DMS153 (cell line): ENCODE data around the gene AQP2.
"Not testable (repeated sequence)": the region's sequence is repeated elsewhere in the genome, so short reads cannot be mapped to it uniquely, and the experiment has no call there.

Experiments
- DNase-seq: peaks from one replicate; lab custom pipeline; 2025; lab: John Stamatoyannopoulos, UW

Gene AQP2

GRCh38 chr12:49969651-49970429 is 19.3 kb downstream of the AQP2 start:
- no peak for DNase-seq

DNA sequence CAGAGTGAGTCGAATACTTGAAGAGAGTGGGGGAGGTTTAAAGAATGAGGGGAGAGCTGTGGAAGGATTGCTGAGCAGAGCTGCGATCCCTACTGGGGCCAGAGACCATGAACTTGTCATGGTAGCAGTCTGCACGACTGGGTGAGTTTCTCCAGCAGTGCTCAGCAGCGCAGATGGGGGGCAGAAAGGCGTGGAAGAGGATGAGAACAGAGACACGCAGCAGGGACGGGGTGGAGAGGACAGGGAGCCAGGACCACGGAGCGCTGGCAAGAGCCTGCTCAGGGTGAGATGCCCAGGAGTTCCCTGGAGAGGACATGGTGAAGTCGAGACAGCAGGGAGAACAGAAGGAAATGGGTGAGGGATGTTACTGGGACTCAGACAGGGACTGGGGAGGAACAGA is 20.1 kb downstream of the AQP2 start:
- no peak for DNase-seq

- DNase-seq: no peak
Observed at GRCh38 chr12:49971141-49971540, 20.6 kb downstream of the AQP2 start.

- DNase-seq: no peak
Observed at GRCh38 chr12:49972129-49972528, 21.6 kb downstream of the AQP2 start.

GRCh38 chr12:49972641-49973360 is 22.3 kb downstream of the AQP2 start, which contains the start of gene AQP6:
AQP6 (plus strand) TSS chr12:49972947; CDS start chr12:49973174, 227 bp downstream.
- no peak for DNase-seq

DNA sequence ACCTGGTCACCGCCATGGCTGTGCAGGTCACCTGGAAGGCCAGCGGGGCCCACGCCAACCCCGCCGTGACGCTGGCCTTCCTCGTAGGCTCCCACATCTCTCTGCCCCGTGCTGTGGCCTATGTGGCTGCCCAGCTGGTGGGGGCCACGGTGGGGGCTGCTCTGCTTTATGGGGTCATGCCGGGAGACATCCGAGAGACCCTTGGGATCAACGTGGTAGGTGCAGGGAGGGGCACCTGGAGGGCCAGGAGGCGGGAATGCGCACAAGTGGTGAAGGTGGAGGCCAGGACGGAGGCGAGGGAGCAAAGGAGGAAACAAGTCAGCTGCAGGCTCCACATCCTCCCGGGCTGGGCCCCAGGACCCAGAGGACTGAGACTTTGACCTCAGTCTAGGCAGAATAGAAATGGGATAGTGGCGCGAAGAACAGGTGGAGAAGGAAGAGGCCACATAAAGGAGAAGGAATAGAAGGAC is 22.9 kb downstream of the AQP2 start:
- no peak for DNase-seq

DNA sequence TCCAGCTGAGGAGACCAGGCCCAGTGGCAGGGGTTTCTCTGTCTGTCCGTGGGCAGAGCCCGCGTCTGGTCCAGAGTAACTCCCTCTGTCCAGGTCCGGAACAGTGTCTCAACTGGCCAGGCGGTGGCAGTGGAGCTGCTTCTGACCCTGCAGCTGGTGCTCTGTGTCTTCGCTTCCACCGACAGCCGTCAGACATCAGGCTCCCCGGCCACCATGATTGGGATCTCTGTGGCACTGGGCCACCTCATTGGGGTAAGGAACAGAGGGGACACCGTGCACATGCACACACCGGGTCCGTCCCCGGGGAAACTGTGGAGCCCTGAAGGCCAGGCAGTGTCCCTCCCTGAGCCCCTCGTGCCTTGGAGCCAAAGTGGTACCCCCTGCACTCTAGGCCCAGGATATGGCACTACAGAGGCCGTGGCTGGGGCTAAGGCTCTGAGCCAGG is 23.7 kb downstream of the AQP2 start:
- no peak for DNase-seq

GRCh38 chr12:49974677-49975317 is 24.3 kb downstream of the AQP2 start:
- DNase-seq: no peak

- DNase-seq: no peak
Observed at GRCh38 chr12:49975318-49975761, 24.8 kb downstream of the AQP2 start.

- no peak for DNase-seq
Observed at GRCh38 chr12:49976557-49976956, 26.0 kb downstream of the AQP2 start.

DNA sequence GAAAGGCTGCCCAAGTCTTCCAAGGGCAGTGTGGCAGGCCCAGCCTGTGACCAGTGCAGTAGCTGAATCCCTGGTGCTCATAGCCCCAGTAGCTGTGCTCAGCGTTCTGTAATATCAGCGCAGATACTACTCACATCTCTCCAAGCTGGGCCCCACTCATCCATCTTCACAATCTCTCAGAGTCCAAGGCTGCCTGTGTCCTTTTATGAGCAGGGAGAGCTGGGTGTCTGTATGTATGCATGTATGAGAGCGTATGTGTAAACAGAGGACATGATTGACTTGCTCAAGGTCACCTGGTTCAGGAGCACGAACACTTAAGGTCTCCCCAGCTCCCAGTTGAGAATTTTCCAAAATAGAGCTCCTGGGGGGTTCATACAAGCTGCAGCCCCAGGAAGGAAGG is 27.6 kb downstream of the AQP2 start:
- no peak for DNase-seq

DNA sequence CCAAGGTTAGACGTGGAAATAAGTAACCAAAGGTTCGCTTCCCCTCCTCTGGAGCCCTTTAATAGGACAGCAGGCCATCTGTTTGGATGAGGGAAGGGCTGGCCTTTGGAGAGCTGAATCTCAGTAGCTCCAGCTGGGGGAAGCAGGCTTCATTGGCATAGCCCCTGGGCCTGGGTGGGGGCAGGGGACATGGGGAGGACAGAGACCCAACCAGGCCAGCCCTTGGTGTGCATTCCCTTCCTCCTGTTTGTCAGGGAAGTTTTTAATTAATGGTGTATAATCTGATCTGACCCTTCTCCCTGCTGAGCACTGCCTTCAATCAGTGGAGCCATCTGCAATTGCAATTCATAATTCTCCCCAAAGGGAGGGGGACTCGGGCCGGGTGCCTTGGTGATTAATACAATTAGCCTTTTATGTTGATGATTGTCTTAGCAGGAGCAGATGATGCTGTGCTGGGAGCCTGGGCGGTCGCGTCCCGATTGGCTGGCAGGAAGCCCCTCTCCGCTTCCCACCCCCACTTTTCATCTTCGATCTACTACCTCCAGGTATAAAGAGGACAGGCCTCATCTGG is 28.6 kb downstream of the AQP2 start:
- DNase-seq: no peak

DNA sequence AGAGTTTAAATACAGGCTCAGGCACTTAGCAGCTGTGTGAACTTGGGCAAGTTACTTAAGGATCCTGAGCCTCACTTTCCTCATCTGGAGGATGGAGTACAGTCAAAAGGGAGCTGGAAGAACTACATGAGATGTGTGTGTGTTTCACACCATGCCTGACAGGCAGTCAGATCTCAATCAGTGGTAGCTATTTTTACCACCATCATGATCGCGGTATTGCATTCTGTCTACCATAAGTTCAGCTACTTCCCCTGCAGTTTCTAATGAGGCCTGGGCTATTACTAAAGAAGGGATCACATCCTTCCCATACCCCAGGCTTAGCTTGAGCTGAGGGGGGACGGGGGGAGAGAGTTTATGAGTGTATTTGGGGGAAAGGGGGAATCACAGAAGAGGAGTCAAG is 29.3 kb downstream of the AQP2 start:
- DNase-seq: no peak

DNA sequence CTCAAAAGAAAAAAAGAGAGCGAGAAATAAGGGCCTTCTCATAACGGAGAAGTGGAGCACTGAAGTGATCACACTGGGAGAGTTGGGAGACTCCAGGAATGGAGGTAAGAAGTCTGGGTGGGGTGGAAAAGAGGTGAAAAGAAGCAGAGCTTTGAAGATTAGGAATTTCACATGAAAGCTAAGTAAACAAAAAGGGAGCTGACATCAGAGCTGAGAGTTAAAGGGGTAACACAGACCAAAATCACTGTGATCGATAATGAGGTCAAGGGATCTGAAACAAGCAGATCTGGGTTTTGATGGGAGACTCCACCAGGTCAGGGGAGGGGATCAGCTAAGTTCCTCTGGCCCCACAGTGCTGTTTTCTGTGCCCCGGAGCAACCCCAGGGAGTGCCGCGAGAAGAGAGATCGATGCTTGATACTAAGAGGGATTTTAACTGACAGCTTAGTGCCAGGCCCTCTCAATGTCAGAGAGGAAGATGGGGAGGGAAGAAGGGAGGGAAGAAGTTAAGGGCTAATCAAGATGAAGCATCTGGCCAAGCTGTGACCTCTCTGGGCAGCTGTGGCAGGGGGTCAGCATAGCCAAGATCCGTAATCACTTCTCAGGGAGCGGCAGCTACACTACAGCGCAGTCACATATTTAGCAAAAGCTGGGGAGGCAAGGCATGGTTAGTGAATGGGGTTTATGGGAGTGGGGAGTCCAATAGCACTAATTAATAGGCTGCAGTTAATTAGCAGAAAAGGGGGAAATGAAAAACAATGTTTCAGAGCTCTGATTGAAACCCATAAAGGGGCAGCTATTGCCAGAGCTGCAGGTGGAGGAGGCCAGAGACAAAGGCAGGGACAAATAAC is 30.2 kb downstream of the AQP2 start:
- DNase-seq: no peak

- no peak for DNase-seq
Observed at GRCh38 chr12:49982246-49983087, 31.9 kb downstream of the AQP2 start.

DNA sequence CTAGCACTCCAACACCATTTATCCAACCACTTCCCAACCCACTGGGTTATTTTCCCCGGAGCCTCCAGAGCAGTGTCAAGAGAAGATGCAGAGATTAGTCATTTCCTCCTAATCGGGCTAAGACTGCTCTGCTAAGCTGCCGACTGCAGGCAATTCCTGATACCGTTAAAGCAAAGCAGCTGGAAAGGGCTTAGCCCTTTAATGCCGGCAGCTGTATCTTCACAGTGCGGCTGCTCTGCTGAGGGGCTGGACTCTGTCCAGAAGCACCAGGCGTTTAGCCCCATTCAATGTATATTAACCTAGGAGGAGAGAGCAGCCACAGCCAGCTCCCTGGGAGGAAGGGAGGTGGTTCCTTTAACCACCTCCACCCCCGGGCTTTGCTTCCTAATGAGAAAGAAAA is 33.4 kb downstream of the AQP2 start:
- DNase-seq: no peak

DNA sequence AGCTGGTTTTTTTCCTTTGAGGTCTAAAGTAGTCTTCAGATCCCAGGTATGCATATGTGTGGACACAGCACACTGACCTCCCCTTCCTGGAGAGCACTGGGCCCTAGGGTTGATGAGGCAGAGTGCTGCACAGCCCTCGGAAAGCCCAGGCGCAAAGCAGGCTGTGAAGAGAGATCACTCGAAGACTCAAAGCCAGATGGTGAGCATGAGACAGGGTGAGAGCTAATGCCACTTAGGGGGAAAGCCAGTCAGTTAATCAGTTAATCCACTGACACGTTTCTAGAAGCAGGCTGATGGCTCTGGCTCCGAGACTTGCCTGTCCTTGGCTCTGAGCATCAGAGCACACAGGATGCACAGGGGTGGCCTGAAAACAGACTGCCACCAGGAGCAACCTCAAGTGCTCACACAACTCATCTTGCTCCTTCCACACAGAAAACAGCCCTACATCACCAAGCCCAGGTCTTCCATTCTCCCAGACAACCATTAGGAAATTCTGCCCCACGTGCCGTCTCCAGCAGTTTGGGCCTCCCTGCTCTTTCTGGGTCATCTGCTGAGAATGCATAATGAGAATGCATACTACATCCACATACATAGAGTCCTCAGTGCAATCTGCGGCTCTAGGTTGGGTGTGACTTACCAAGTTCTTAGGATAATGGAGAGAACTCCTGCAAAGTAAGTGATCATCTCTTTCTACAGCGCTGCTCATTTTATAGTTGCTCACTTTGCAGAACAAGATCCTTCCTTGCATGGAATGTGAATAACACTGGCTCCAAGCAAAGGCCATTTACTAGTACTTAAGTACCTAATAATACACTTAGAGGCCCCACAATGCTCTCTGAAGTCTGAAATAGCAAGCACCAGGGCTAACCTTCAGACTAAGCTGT is 34.2 kb downstream of the AQP2 start:
- DNase-seq: no peak

GRCh38 chr12:49985981-49986380 is 35.4 kb downstream of the AQP2 start:
- DNase-seq: no peak

GRCh38 chr12:49986476-49986875 is 35.9 kb downstream of the AQP2 start:
- not testable (repeated sequence) for DNase-seq
